HepG2 (cell line): ENCODE results near the gene PCBP4. TPM values are rescaled to one million over a fixed set of nuclear protein-coding genes. Genes with fewer than 3 reads are reported as not detected.

Experiments used
- ATF1 ChIP-seq: IDR thresholded peaks from 2 replicates; pipeline ENCODE4 v1.6.1; 2016; ENCODE audit warnings: mild to moderate bottlenecking, control low read depth
- EZH2 ChIP-seq: conservative IDR thresholded peaks from 2 replicates; pipeline ENCODE4 v1.6.1; 2012; ENCODE audit warnings: mild to moderate bottlenecking, low read depth, low read length, moderate library complexity
- FOXO1 ChIP-seq: sonication (generic); formaldehyde crosslinking; IDR thresholded peaks from 2 replicates; pipeline ENCODE4 v1.4.0; 2020; ENCODE audit warnings: missing genetic modification reagents
- GABPA ChIP-seq, 2 experiments: IDR thresholded peaks; 2 replicates each; pipeline ENCODE4 v1.6.1; 2011 to 2016; ENCODE audit warnings: low read depth in 2 of 2, low read length in 1 of 2, missing biosample characterization in 1 of 2, missing genetic modification characterization in 1 of 2
- MATR3 ChIP-seq: sonication (generic); formaldehyde crosslinking; IDR thresholded peaks from 2 replicates; pipeline ENCODE4 v1.4.0; 2020; ENCODE audit warnings: missing genetic modification reagents
- POLR2A ChIP-seq, 2 experiments: IDR thresholded peaks; 2 replicates each; pipeline ENCODE4 v1.6.1; 2011; ENCODE audit warnings: low read depth in 2 of 2, low read length in 2 of 2, mild to moderate bottlenecking in 1 of 2, moderate library complexity in 1 of 2; ENCODE audit not compliant: insufficient read depth in 1 of 2
- ZFP36 ChIP-seq: fragments of 150-350 bp; IDR thresholded peaks from 2 replicates; pipeline ENCODE4 v1.6.1; 2018; ENCODE audit warnings: borderline replicate concordance, low read length, low read depth; ENCODE audit not compliant: partially characterized antibody
- ZFX ChIP-seq: sonication (generic); formaldehyde crosslinking; IDR thresholded peaks from 2 replicates; pipeline ENCODE4 v1.4.0; 2020; ENCODE audit warnings: mild to moderate bottlenecking, low read depth, missing genetic modification reagents, moderate library complexity
- ZGPAT ChIP-seq: IDR thresholded peaks from 2 replicates; pipeline ENCODE4 v1.6.1; 2016; ENCODE audit warnings: mild to moderate bottlenecking
- ZNF101 ChIP-seq: sonication (generic); formaldehyde crosslinking; IDR thresholded peaks from 2 replicates; pipeline ENCODE4 v1.4.0; 2020; ENCODE audit warnings: mild to moderate bottlenecking, low read depth, missing genetic modification reagents, borderline replicate concordance
- ZNF576 ChIP-seq: sonication (generic); formaldehyde crosslinking; IDR thresholded peaks from 2 replicates; pipeline ENCODE4 v1.4.0; 2020; ENCODE audit warnings: mild to moderate bottlenecking, missing genetic modification reagents
- polyA plus RNA-seq, 8 experiments: library from polyadenylated mRNA; depleted of rRNA in 3 of 8; stranded (reverse) in 7 of 8; unstranded in 1 of 8; fragments of >200 nt; fragmentation: Illumina TruSeq in 4 of 8; extraction: Trizol in 4 of 8; gene quantifications; 2 replicates each; pipeline versions ENCODE4 v1.2.1 to v1.2.3, GENCODE V29; 2011 to 2016; ENCODE audit warnings: low read depth in 4 of 8, missing spikeins in 1 of 8, mixed read lengths in 1 of 8; ENCODE audit not compliant: insufficient read depth in 1 of 8
- total RNA-seq, 5 experiments: library from RNA; depleted of rRNA; stranded (reverse); fragments of >200 nt; fragmentation: Illumina TruSeq; extraction: Trizol; gene quantifications; 2 replicates each; pipeline ENCODE4 v1.2.3, GENCODE V29; 2016; ENCODE audit warnings: low read depth in 1 of 5
- TF ChIP-seq, protein P1 (sequence below): sonication (generic); formaldehyde crosslinking; IDR thresholded peaks from 2 replicates; pipeline ENCODE4 v1.8.1; 2023; ENCODE audit warnings: missing genetic modification reagents, mild to moderate bottlenecking, borderline replicate concordance
- TF ChIP-seq, protein P2 (sequence below), 2 experiments: IDR thresholded peaks; 2 replicates each; pipeline ENCODE4 v1.6.1; 2011 to 2012; ENCODE audit warnings: low read length in 2 of 2, borderline replicate concordance in 1 of 2, low read depth in 1 of 2, mild to moderate bottlenecking in 1 of 2, moderate library complexity in 1 of 2
- TF ChIP-seq, protein P3 (sequence below): sonication (generic); formaldehyde crosslinking; IDR thresholded peaks from 2 replicates; pipeline ENCODE4 v1.5.0; 2020; ENCODE audit warnings: mild to moderate bottlenecking, missing genetic modification reagents, moderate library complexity
- TF ChIP-seq, protein P4 (sequence below): sonication (generic); formaldehyde crosslinking; IDR thresholded peaks from 2 replicates; pipeline ENCODE4 v1.4.0; 2020; ENCODE audit warnings: missing genetic modification reagents

The PCBP4 gene
- total and polyA plus RNA-seq, 2 of the 13 experiments (the other 11 are each of a cell fraction or from before 2014, with no cell fraction given): 36.8 to 51.3 TPM

GRCh38 chr3:51942603-51943450 lies 24.4 kb downstream of the PCBP4 start (continued):
- TF ChIP-seq FOXO1 (CRISPR knock-in tag) (0 out of 2 replicates have a peak, but pooled peaks have one; percentile 41), ZFP36 (no peak), EZH2 (no peak), ZFX (peak; percentile 56), MATR3 (CRISPR knock-in tag) (no peak), ATF1 (no peak), POLR2A (IDR thresholded peaks at IDR 0.05; ENCODE audit: insufficient read depth in 1 of 2, low read depth in 2 of 2, low read length in 2 of 2) (peak in 1 of 2 experiments; percentile 59; a peak in 2 of 4 replicates), ZNF101 (CRISPR knock-in tag) (no peak), GABPA (IDR thresholded peaks at IDR 0.05; ENCODE audit: low read depth, low read length) (no peak), GABPA (CRISPR knock-in tag; IDR thresholded peaks at IDR 0.05; ENCODE audit: low read depth) (peak; percentile 37; the same call in 1 of the 2 replicates), ZGPAT (CRISPR knock-in tag) (peak; percentile 9; the same call in 1 of the 2 replicates), ZNF576 (no peak)
- TF ChIP-seq, protein P1, sequence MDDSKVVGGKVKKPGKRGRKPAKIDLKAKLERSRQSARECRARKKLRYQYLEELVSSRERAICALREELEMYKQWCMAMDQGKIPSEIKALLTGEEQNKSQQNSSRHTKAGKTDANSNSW: no peak
- TF ChIP-seq, protein P2, sequence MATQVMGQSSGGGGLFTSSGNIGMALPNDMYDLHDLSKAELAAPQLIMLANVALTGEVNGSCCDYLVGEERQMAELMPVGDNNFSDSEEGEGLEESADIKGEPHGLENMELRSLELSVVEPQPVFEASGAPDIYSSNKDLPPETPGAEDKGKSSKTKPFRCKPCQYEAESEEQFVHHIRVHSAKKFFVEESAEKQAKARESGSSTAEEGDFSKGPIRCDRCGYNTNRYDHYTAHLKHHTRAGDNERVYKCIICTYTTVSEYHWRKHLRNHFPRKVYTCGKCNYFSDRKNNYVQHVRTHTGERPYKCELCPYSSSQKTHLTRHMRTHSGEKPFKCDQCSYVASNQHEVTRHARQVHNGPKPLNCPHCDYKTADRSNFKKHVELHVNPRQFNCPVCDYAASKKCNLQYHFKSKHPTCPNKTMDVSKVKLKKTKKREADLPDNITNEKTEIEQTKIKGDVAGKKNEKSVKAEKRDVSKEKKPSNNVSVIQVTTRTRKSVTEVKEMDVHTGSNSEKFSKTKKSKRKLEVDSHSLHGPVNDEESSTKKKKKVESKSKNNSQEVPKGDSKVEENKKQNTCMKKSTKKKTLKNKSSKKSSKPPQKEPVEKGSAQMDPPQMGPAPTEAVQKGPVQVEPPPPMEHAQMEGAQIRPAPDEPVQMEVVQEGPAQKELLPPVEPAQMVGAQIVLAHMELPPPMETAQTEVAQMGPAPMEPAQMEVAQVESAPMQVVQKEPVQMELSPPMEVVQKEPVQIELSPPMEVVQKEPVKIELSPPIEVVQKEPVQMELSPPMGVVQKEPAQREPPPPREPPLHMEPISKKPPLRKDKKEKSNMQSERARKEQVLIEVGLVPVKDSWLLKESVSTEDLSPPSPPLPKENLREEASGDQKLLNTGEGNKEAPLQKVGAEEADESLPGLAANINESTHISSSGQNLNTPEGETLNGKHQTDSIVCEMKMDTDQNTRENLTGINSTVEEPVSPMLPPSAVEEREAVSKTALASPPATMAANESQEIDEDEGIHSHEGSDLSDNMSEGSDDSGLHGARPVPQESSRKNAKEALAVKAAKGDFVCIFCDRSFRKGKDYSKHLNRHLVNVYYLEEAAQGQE (IDR thresholded peaks at IDR 0.05; ENCODE audit: borderline replicate concordance in 1 of 2, low read depth in 1 of 2, low read length in 2 of 2): peak in 1 of 2 experiments; percentile 50; a peak in 1 of 4 replicates
- TF ChIP-seq, protein P3, sequence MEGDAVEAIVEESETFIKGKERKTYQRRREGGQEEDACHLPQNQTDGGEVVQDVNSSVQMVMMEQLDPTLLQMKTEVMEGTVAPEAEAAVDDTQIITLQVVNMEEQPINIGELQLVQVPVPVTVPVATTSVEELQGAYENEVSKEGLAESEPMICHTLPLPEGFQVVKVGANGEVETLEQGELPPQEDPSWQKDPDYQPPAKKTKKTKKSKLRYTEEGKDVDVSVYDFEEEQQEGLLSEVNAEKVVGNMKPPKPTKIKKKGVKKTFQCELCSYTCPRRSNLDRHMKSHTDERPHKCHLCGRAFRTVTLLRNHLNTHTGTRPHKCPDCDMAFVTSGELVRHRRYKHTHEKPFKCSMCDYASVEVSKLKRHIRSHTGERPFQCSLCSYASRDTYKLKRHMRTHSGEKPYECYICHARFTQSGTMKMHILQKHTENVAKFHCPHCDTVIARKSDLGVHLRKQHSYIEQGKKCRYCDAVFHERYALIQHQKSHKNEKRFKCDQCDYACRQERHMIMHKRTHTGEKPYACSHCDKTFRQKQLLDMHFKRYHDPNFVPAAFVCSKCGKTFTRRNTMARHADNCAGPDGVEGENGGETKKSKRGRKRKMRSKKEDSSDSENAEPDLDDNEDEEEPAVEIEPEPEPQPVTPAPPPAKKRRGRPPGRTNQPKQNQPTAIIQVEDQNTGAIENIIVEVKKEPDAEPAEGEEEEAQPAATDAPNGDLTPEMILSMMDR (CRISPR knock-in tag): peak; percentile 12; the same call in 1 of the 2 replicates
- TF ChIP-seq, protein P4, sequence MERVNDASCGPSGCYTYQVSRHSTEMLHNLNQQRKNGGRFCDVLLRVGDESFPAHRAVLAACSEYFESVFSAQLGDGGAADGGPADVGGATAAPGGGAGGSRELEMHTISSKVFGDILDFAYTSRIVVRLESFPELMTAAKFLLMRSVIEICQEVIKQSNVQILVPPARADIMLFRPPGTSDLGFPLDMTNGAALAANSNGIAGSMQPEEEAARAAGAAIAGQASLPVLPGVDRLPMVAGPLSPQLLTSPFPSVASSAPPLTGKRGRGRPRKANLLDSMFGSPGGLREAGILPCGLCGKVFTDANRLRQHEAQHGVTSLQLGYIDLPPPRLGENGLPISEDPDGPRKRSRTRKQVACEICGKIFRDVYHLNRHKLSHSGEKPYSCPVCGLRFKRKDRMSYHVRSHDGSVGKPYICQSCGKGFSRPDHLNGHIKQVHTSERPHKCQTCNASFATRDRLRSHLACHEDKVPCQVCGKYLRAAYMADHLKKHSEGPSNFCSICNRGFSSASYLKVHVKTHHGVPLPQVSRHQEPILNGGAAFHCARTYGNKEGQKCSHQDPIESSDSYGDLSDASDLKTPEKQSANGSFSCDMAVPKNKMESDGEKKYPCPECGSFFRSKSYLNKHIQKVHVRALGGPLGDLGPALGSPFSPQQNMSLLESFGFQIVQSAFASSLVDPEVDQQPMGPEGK (CRISPR knock-in tag): peak; percentile 32; the same call in 1 of the 2 replicates
